SK-N-SH (cell line): ENCODE measurements around the gene OR2B2. TPM values are rescaled to one million over a fixed set of nuclear protein-coding genes. Genes with fewer than 3 reads are reported as not detected.

Experiments used
- CTCF ChIA-PET: fragments of 300-600, 350-600 bp; formaldehyde crosslinking; extraction: SDS; loops from one replicate; lab custom pipeline; 2021; lab: Yijun Ruan, JAX
- POLR2A ChIA-PET: fragments of 350-600 bp; sonication (Branson Sonifier 250); formaldehyde crosslinking; extraction: SDS; loops from one replicate; lab custom pipeline; 2020; ENCODE audit warnings: antibody characterized with exemption, inconsistent platforms; lab: Yijun Ruan, JAX
- DNase-seq: peaks from one replicate; pipeline ENCODE4 v3.0.0; 2012
- H2AFZ ChIP-seq: fragments of 200-600 bp; sonication (generic); 2 replicates; pipeline ENCODE4 v1.8.1; 2016; ENCODE audit warnings: antibody characterized with exemption, mild to moderate bottlenecking, low read depth
- H3F3A ChIP-seq: fragments of 200-600 bp; sonication (generic); replicated peaks from 2 replicates; pipeline ENCODE3; 2016; ENCODE audit warnings: antibody characterized with exemption, mild to moderate bottlenecking; ENCODE audit not compliant: insufficient read depth
- H3K27ac ChIP-seq, 2 experiments: fragments of 200-500 bp in 1 of 2; fragments of 200-600 bp in 1 of 2; sonication (Bioruptor generic) in 1 of 2; sonication (generic), shearing (Covaris generic) in 1 of 2; 2 replicates each; pipeline versions ENCODE4 v1.5.1 to v1.6.1; 2014 to 2016; ENCODE audit warnings: low read depth in 2 of 2, inconsistent platforms in 1 of 2, low read length in 1 of 2, mild to moderate bottlenecking in 1 of 2, mixed read lengths in 1 of 2
- H3K27me3 ChIP-seq: fragments of 200-600 bp; sonication (generic), shearing (Covaris generic); 2 replicates; pipeline ENCODE4 v1.6.1; 2016; ENCODE audit warnings: mixed run types; ENCODE audit not compliant: insufficient read depth
- H3K36me3 ChIP-seq, 2 experiments: fragments of 200-500 bp in 1 of 2; fragments of 200-600 bp in 1 of 2; sonication (Bioruptor generic) in 1 of 2; sonication (generic) in 1 of 2; replicated peaks in 1 of 2; 2 replicates each; pipeline versions ENCODE3 to v1.5.1; 2014 to 2016; ENCODE audit warnings: low read length in 1 of 2, mild to moderate bottlenecking in 1 of 2; ENCODE audit not compliant: insufficient read depth in 2 of 2, control insufficient read depth in 1 of 2
- H3K4me1 ChIP-seq, 2 experiments: fragments of 200-500 bp in 1 of 2; fragments of 200-600 bp in 1 of 2; sonication (Bioruptor generic) in 1 of 2; sonication (generic), shearing (Covaris generic) in 1 of 2; 2 replicates each; pipeline versions ENCODE4 v1.5.1 to v1.6.1; 2014 to 2016; ENCODE audit warnings: low read depth in 1 of 2, low read length in 1 of 2, mixed run types in 1 of 2; ENCODE audit not compliant: insufficient read depth in 2 of 2, control insufficient read depth in 1 of 2
- H3K4me2 ChIP-seq: fragments of 200-600 bp; sonication (generic), shearing (Covaris generic); 2 replicates; pipeline ENCODE4 v1.6.1; 2017; ENCODE audit warnings: mixed run types
- H3K4me3 ChIP-seq, 2 experiments: fragments of 200-500 bp in 1 of 2; fragments of 200-600 bp in 1 of 2; sonication (Bioruptor generic) in 1 of 2; sonication (generic), shearing (Covaris generic) in 1 of 2; 2 replicates each; pipeline versions ENCODE4 v1.5.1 to v1.8.1; 2014 to 2016; ENCODE audit warnings: low read depth in 2 of 2, inconsistent platforms in 1 of 2, low read length in 1 of 2, mild to moderate bottlenecking in 1 of 2, mixed read lengths in 1 of 2, moderate library complexity in 1 of 2
- H3K79me2 ChIP-seq: fragments of 200-600 bp; sonication (generic); 2 replicates; pipeline ENCODE4 v1.8.1; 2017; ENCODE audit warnings: mild to moderate bottlenecking; ENCODE audit not compliant: insufficient read depth
- H3K9ac ChIP-seq: fragments of 200-600 bp; sonication (generic); 2 replicates; pipeline ENCODE4 v1.6.1; 2017; ENCODE audit warnings: mixed run types
- H3K9me2 ChIP-seq: fragments of 200-600 bp; sonication (generic); 2 replicates; pipeline ENCODE4 v1.6.1; 2017; ENCODE audit warnings: mixed run types
- H3K9me3 ChIP-seq: fragments of 200-600 bp; sonication (generic); 2 replicates; pipeline ENCODE4 v1.6.1; 2017; ENCODE audit warnings: mixed run types, mild to moderate bottlenecking, moderate library complexity
- H4K20me1 ChIP-seq: fragments of 200-600 bp; sonication (generic); 2 replicates; pipeline ENCODE4 v1.6.1; 2017; ENCODE audit warnings: mild to moderate bottlenecking, mixed run types; ENCODE audit not compliant: insufficient read depth
- ELF1 ChIP-seq: IDR thresholded peaks from 2 replicates; pipeline ENCODE4 v1.4.0; 2012
- EP300 ChIP-seq, 2 experiments: IDR thresholded peaks; 2 replicates each; pipeline versions ENCODE4 v1.4.0 to v1.6.1; 2012; ENCODE audit warnings: borderline replicate concordance in 1 of 2, low read depth in 1 of 2, low read length in 1 of 2
- EZH2phosphoT487 ChIP-seq: fragments of 200-600 bp; sonication (generic); IDR thresholded peaks from 2 replicates; pipeline ENCODE4 v1.6.1; 2017; ENCODE audit warnings: low read depth, mixed run types, mild to moderate bottlenecking, antibody characterized with exemption, moderate library complexity, borderline replicate concordance
- FOSL2 ChIP-seq: IDR thresholded peaks from 2 replicates; pipeline ENCODE4 v1.4.0; 2012; ENCODE audit warnings: low read depth, mild to moderate bottlenecking, moderate library complexity, borderline replicate concordance
- FOXJ3 ChIP-seq: sonication (generic); formaldehyde crosslinking; IDR thresholded peaks from 2 replicates; pipeline ENCODE4 v1.5.1; 2020; ENCODE audit warnings: mild to moderate bottlenecking, missing genetic modification reagents
- FOXM1 ChIP-seq: IDR thresholded peaks from 2 replicates; pipeline ENCODE4 v1.4.0; 2012; ENCODE audit warnings: low read depth, mild to moderate bottlenecking
- GABPA ChIP-seq: IDR thresholded peaks from 2 replicates; pipeline ENCODE4 v1.4.0; 2012; ENCODE audit warnings: low read depth, mild to moderate bottlenecking
- MEF2A ChIP-seq: IDR thresholded peaks from 2 replicates; pipeline ENCODE4 v1.4.0; 2012; ENCODE audit warnings: low read depth, borderline replicate concordance
- MXI1 ChIP-seq: IDR thresholded peaks from 2 replicates; pipeline ENCODE4 v1.6.1; 2012; ENCODE audit warnings: mild to moderate bottlenecking, low read depth, low read length, improper control_type of control experiment
- NFIC ChIP-seq: IDR thresholded peaks from 2 replicates; pipeline ENCODE4 v1.4.0; 2012; ENCODE audit warnings: borderline replicate concordance
- NRF1 ChIP-seq: IDR thresholded peaks from 2 replicates; pipeline ENCODE4 v1.6.1; 2012; ENCODE audit warnings: low read depth, mild to moderate bottlenecking, low read length
- POLR2AphosphoS5 ChIP-seq: IDR thresholded peaks from 2 replicates; pipeline ENCODE4 v1.6.1; 2012; ENCODE audit warnings: low read depth, low read length
- RAD21 ChIP-seq: IDR thresholded peaks from 2 replicates; pipeline ENCODE4 v1.6.1; 2012; ENCODE audit warnings: mild to moderate bottlenecking, low read length
- RFX5 ChIP-seq: IDR thresholded peaks from 2 replicates; pipeline ENCODE4 v1.6.1; 2012; ENCODE audit warnings: mild to moderate bottlenecking, improper control_type of control experiment, low read length
- RXRA ChIP-seq: IDR thresholded peaks from 2 replicates; pipeline ENCODE4 v1.4.0; 2012; ENCODE audit warnings: low read depth, mild to moderate bottlenecking, borderline replicate concordance
- SIN3A ChIP-seq: IDR thresholded peaks from 2 replicates; pipeline ENCODE4 v1.6.1; 2012; ENCODE audit warnings: low read depth, mild to moderate bottlenecking, low read length, moderate library complexity, borderline replicate concordance
- SMC3 ChIP-seq: IDR thresholded peaks from 2 replicates; pipeline ENCODE4 v1.6.1; 2012; ENCODE audit warnings: low read depth, low read length, improper control_type of control experiment
- TAF1 ChIP-seq: IDR thresholded peaks from 2 replicates; pipeline ENCODE4 v1.6.1; 2012; ENCODE audit warnings: low read depth, mild to moderate bottlenecking, low read length, moderate library complexity, borderline replicate concordance
- TEAD4 ChIP-seq: IDR thresholded peaks from 2 replicates; pipeline ENCODE4 v1.4.0; 2012; ENCODE audit warnings: mild to moderate bottlenecking, borderline replicate concordance; ENCODE audit not compliant: insufficient read depth
- YY1 ChIP-seq: IDR thresholded peaks from 2 replicates; pipeline ENCODE4 v1.4.0; 2012; ENCODE audit warnings: low read depth, mild to moderate bottlenecking
- WGBS: methylation state at CpG from one replicate; pipeline ENCODE4 v1.1.6; 2017; ENCODE audit warnings: low lambda C conversion rate; 5-methylcytosine and 5-hydroxymethylcytosine counted together
- polyA plus RNA-seq, 3 experiments: library from polyadenylated mRNA; depleted of rRNA; stranded (reverse); fragments of >200 nt; gene quantifications; 2 replicates each; pipeline ENCODE4 v1.2.3, GENCODE V29; 2012
- TF ChIP-seq, protein P1 (sequence below): fragments of 150-350 bp; IDR thresholded peaks from 2 replicates; pipeline ENCODE4 v1.6.1; 2017; ENCODE audit warnings: antibody characterized with exemption, low read length, low read depth, borderline replicate concordance
- TF ChIP-seq, protein P2 (sequence below): IDR thresholded peaks from 2 replicates; pipeline ENCODE4; 2012
- TF ChIP-seq, protein P3 (sequence below): IDR thresholded peaks from 2 replicates; pipeline ENCODE4 v1.4.0; 2012; ENCODE audit warnings: low read depth
- TF ChIP-seq, protein P4 (sequence below): IDR thresholded peaks from 2 replicates; pipeline ENCODE4 v1.4.0; 2012; ENCODE audit warnings: low read depth, borderline replicate concordance

The OR2B2 gene
- polyA plus RNA-seq, 1 of the 3 experiments (the other 2 are of a cell fraction): not detected

DNA sequence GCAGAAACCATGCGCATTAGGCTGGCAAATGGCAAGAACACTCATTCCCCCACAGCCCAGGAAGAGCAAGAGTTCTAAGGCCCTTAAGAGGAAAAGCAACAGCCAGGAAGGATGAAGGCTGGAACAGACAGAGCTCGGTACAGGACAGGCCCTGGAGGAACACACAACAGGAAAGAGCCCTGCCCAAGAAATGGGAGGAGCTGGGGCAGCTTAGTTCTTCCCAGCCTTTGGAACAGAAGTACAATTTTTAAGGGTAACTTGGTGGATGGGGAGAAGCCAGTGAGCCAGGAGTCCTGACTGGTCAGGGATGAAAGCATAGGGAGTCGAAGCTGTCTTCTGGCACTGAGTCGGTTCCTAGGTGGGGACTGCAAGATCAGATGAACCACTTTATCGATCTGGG, 32.4 kb downstream of the OR2B2 start:
- Histone ChIP-seq H3F3A (peaks cover 8% of the 10 kb centered on the region), H3K79me2 (no peaks in the 10 kb centered on the region), H3K9me3 (no peaks in the 10 kb centered on the region), H3K27ac (no peak overlapping the region), H3K4me3 (no peak overlapping the region), H4K20me1 (no peaks in the 10 kb centered on the region)
- 93% methylated on average over 2 of the region's 5 CpGs for WGBS
- TF ChIP-seq RXRA (no peak), POLR2AphosphoS5 (no peak), RAD21 (no peak), SIN3A (no peak), MEF2A (no peak), GABPA (no peak), MXI1 (no peak), FOXJ3 (CRISPR knock-in tag) (no peak), NRF1 (no peak), EZH2phosphoT487 (no peak), SMC3 (no peak), FOSL2 (no peak), RFX5 (no peak), TAF1 (no peak), TEAD4 (no peak)
- TF ChIP-seq, protein P1, sequence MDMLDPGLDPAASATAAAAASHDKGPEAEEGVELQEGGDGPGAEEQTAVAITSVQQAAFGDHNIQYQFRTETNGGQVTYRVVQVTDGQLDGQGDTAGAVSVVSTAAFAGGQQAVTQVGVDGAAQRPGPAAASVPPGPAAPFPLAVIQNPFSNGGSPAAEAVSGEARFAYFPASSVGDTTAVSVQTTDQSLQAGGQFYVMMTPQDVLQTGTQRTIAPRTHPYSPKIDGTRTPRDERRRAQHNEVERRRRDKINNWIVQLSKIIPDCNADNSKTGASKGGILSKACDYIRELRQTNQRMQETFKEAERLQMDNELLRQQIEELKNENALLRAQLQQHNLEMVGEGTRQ: no peak
- TF ChIP-seq, all 33 proteins: peak for 0
- Histone ChIP-seq H3K4me2 (no peak overlapping the region), H3K36me3 (no peaks in the 10 kb centered on the region), H2AFZ (no peak overlapping the region), H3K9ac (no peak overlapping the region), H3K4me1 (no peaks in the 10 kb centered on the region; a peak in 1 of 4 replicates), H3K9me2 (no peaks in the 10 kb centered on the region), H3K27me3 (no peaks in the 10 kb centered on the region)
- CTCF ChIA-PET: no interaction called here
- POLR2A ChIA-PET: interaction anchor here (0.7 to 1.3 kb wide), 5 partner anchors 9 to 1681 kb away, joined by 3 to 7 read pairs (median 4); a partner anchor contains a TSS
- no peak for DNase-seq

DNA sequence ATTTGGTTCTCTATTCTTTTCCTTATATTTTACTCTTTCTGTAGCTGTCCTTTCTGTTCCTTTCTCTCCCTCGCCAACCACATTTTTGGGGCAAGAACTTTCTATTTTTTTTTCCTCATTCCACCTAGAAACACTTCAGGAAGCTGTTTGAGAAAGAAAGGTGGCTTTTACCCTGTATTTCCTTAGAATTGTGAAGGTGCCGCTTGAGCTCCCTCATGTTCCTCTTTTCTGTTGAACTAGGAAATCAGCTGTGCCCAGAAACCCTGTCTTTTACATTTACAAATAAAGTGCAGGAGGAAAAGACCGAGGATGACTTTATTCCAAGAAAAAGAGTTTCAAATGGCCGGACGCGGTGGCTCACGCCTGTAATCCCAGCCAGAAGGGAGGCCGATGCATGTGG, 38.2 kb downstream of the OR2B2 start:
- Histone ChIP-seq H3K4me1 (peaks cover 0 to 5% of the 10 kb centered on the region in 2 experiments; a peak in 2 of 4 replicates), H3K36me3 (no peaks in the 10 kb centered on the region), H3K9me2 (no peaks in the 10 kb centered on the region), H3K4me3 (no peak overlapping the region; a peak in 1 of 4 replicates), H3K9ac (peak overlapping the region; percentile 64; the same call in 1 of the 2 replicates), H4K20me1 (no peaks in the 10 kb centered on the region), H3K79me2 (no peaks in the 10 kb centered on the region), H3K4me2 (peak overlapping the region; percentile 79; the same call in 1 of the 2 replicates), H3K27me3 (no peaks in the 10 kb centered on the region), H3F3A (peaks cover 29% of the 10 kb centered on the region), H2AFZ (peak overlapping the region; percentile 67; the same call in 1 of the 2 replicates), H3K27ac (peak overlapping the region; percentile 80 to 97), H3K9me3 (no peaks in the 10 kb centered on the region)
- WGBS: 93% methylated on average over 8 of the region's 8 CpGs
- ChIA-PET POLR2A (interaction anchor here (0.6 to 11.4 kb wide), 9 partner anchors 9 to 1841 kb away, joined by 3 to 578 read pairs (median 45); a partner anchor contains a TSS), CTCF (interaction anchor here (1.0 to 3.4 kb wide), 4 partner anchors 8 to 20 kb away, joined by 3 to 19 read pairs (median 4); a partner anchor contains a TSS)
- no peak for DNase-seq
- no peak for TF ChIP-seq FOSL2
- no peak for TF ChIP-seq FOXJ3 (CRISPR knock-in tag)
- TF ChIP-seq NFIC: no peak
- TF ChIP-seq ELF1: no peak
- no peak for TF ChIP-seq FOXM1
- no peak for TF ChIP-seq EP300 (IDR thresholded peaks at IDR 0.05; ENCODE audit: borderline replicate concordance in 1 of 2, low read depth in 1 of 2, low read length in 1 of 2)
- no peak for TF ChIP-seq NRF1
- no peak for TF ChIP-seq SIN3A
- TF ChIP-seq, protein P2, sequence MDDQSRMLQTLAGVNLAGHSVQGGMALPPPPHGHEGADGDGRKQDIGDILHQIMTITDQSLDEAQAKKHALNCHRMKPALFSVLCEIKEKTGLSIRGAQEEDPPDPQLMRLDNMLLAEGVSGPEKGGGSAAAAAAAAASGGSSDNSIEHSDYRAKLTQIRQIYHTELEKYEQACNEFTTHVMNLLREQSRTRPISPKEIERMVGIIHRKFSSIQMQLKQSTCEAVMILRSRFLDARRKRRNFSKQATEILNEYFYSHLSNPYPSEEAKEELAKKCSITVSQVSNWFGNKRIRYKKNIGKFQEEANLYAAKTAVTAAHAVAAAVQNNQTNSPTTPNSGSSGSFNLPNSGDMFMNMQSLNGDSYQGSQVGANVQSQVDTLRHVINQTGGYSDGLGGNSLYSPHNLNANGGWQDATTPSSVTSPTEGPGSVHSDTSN: no peak
- no peak for TF ChIP-seq TEAD4
- TF ChIP-seq YY1: no peak
- TF ChIP-seq RAD21: no peak
- TF ChIP-seq, protein P3, sequence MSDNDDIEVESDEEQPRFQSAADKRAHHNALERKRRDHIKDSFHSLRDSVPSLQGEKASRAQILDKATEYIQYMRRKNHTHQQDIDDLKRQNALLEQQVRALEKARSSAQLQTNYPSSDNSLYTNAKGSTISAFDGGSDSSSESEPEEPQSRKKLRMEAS: no peak
- no peak for TF ChIP-seq MXI1
- TF ChIP-seq, protein P4, sequence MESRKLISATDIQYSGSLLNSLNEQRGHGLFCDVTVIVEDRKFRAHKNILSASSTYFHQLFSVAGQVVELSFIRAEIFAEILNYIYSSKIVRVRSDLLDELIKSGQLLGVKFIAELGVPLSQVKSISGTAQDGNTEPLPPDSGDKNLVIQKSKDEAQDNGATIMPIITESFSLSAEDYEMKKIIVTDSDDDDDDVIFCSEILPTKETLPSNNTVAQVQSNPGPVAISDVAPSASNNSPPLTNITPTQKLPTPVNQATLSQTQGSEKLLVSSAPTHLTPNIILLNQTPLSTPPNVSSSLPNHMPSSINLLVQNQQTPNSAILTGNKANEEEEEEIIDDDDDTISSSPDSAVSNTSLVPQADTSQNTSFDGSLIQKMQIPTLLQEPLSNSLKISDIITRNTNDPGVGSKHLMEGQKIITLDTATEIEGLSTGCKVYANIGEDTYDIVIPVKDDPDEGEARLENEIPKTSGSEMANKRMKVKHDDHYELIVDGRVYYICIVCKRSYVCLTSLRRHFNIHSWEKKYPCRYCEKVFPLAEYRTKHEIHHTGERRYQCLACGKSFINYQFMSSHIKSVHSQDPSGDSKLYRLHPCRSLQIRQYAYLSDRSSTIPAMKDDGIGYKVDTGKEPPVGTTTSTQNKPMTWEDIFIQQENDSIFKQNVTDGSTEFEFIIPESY: no peak
